GM19035 (cell line): Measurements from ENCODE around the gene SORT1.
"Not testable (repeated sequence)": the region's sequence is repeated elsewhere in the genome, so short reads cannot be mapped to it uniquely, and the experiment has no call there.

Experiments
- ATAC-seq: cut with Tn5 transposase; IDR thresholded peaks from one replicate; pipeline ENCODE4 v1.9.1; 2021; ENCODE audit not compliant: unreplicated experiment

Gene SORT1

GRCh38 chr1:109383087-109383779, 14.5 kb downstream of the SORT1 start:
- ATAC-seq = no peak

- ATAC-seq = no peak
These were observed 16.1 kb downstream of the SORT1 start for GRCh38 chr1:109381573-109381972.

GRCh38 chr1:109379907-109380306, 17.8 kb downstream of the SORT1 start:
- ATAC-seq = no peak

GRCh38 chr1:109379422-109379821, 18.3 kb downstream of the SORT1 start:
- ATAC-seq = no peak

- no peak for ATAC-seq
These were observed 20.0 kb downstream of the SORT1 start for GRCh38 chr1:109377698-109378097.

- not testable (repeated sequence) for ATAC-seq
These were observed 24.0 kb downstream of the SORT1 start for GRCh38 chr1:109373696-109374095.

GRCh38 chr1:109373126-109373525, 24.6 kb downstream of the SORT1 start:
- ATAC-seq = no peak

GRCh38 chr1:109372281-109372680, 25.4 kb downstream of the SORT1 start:
- ATAC-seq = no peak

- ATAC-seq = no peak
These were observed 26.4 kb downstream of the SORT1 start for GRCh38 chr1:109371341-109371739.

GRCh38 chr1:109370712-109371340, 26.9 kb downstream of the SORT1 start:
- no peak for ATAC-seq

GRCh38 chr1:109369167-109369746, 28.5 kb downstream of the SORT1 start:
- no peak for ATAC-seq

- ATAC-seq = no peak
These were observed 29.3 kb downstream of the SORT1 start for GRCh38 chr1:109368464-109368863.

GRCh38 chr1:109367626-109368025, 30.1 kb downstream of the SORT1 start:
- ATAC-seq = no peak

GRCh38 chr1:109365642-109366204, 32.0 kb downstream of the SORT1 start:
- no peak for ATAC-seq

- no peak for ATAC-seq
These were observed 36.1 kb downstream of the SORT1 start for GRCh38 chr1:109361649-109362048.

GRCh38 chr1:109361069-109361468, 36.6 kb downstream of the SORT1 start:
- ATAC-seq = no peak

GRCh38 chr1:109357616-109358015, 40.1 kb downstream of the SORT1 start:
- no peak for ATAC-seq

GRCh38 chr1:109356915-109357314, 40.8 kb downstream of the SORT1 start:
- no peak for ATAC-seq

GRCh38 chr1:109356505-109356904, 41.2 kb downstream of the SORT1 start:
- ATAC-seq = no peak

- no peak for ATAC-seq
These were observed 42.8 kb downstream of the SORT1 start for GRCh38 chr1:109354929-109355328.

- no peak for ATAC-seq
These were observed 46.3 kb downstream of the SORT1 start for GRCh38 chr1:109351457-109351856.

- ATAC-seq = no peak
These were observed 47.1 kb downstream of the SORT1 start for GRCh38 chr1:109350655-109351054.
